Measurements from ENCODE around the gene MOCS1.

- no peak for TF ChIP-seq CTCF (IDR thresholded peaks at IDR 0.05; ENCODE audit: low read depth, low read length, poor library complexity, severe bottlenecking)
- no peak for TF ChIP-seq EZH2phosphoT487 (IDR thresholded peaks at IDR 0.05; ENCODE audit: borderline replicate concordance, low read length)
Measured at GRCh38 chr6:39891976-39892375, 42.3 kb downstream of the MOCS1 start.
